ENCODE data around the gene MPO. TPM values are rescaled to one million over a fixed set of nuclear protein-coding genes. Genes with fewer than 3 reads are reported as not detected.

Gene MPO
- total and polyA plus RNA-seq, 8 donors = 0.03 to 7.7 (median 0.46) TPM; not detected in 5

DNA sequence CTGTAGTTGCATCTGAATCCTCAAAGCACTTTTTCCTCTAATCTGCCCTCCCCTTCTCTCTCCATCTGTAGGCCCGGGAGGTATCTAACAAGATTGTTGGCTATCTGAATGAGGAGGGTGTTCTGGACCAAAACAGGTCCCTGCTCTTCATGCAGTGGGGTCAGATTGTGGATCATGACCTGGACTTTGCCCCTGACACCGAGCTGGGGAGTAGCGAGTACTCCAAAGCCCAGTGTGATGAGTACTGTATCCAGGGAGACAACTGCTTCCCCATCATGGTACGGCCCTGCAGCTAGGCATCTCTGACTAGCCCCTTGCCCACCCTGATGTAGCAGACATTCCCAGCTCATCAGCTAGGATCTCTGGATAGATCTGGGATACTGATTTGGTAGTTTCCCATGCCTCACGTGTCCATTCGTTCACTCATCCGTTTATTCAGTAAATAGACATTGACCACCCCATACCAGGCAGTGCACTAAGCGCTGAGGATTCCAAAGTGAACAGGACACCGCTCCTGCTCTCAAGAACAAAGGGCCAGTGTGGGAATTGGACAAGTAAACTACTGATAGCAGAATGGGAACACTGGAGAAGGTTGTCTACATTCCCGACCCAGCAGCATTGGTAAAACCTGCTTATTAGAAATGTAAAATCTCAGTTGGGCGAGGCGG lies 30.3 kb downstream of the MPO start:
- TF ChIP-seq POLR2A (IDR thresholded peaks at IDR 0.05) (no peak), POLR2AphosphoS5 (IDR thresholded peaks at IDR 0.05) (no peak)
- intact Hi-C loops (cut with DNase I; ENCODE audit: low total_unique reads) = no loop called here

GRCh38 chr17:58249270-58250133 lies 31.2 kb downstream of the MPO start:
- H3K4me1 ChIP-seq = peaks cover 4 to 13% (median 12%) of the 10 kb centered on the region in 4 donors
- DNase-seq = peak; percentile 66 to 89
- no peak for TF ChIP-seq EP300 (IDR thresholded peaks at IDR 0.05)
- peak in 1 of 3 donors; percentile 9 for TF ChIP-seq POLR2AphosphoS5 (IDR thresholded peaks at IDR 0.05)
- TF ChIP-seq, protein P1, sequence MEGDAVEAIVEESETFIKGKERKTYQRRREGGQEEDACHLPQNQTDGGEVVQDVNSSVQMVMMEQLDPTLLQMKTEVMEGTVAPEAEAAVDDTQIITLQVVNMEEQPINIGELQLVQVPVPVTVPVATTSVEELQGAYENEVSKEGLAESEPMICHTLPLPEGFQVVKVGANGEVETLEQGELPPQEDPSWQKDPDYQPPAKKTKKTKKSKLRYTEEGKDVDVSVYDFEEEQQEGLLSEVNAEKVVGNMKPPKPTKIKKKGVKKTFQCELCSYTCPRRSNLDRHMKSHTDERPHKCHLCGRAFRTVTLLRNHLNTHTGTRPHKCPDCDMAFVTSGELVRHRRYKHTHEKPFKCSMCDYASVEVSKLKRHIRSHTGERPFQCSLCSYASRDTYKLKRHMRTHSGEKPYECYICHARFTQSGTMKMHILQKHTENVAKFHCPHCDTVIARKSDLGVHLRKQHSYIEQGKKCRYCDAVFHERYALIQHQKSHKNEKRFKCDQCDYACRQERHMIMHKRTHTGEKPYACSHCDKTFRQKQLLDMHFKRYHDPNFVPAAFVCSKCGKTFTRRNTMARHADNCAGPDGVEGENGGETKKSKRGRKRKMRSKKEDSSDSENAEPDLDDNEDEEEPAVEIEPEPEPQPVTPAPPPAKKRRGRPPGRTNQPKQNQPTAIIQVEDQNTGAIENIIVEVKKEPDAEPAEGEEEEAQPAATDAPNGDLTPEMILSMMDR (IDR thresholded peaks at IDR 0.05) = peak in 5 of 7 experiments; percentile 63 to 93 (median 86)
- TF ChIP-seq POLR2A (IDR thresholded peaks at IDR 0.05) = no peak
- peak overlapping the region in 1 of 5 donors; percentile 29 for H3K27ac ChIP-seq
- H3K27me3 ChIP-seq = peaks cover 0 to 76% (median 20%) of the 10 kb centered on the region in 3 donors
- 3 to 10% (median 5%) methylated on average over 40 to 57 of the region's 57 CpGs for WGBS, 5 donors
- H3K36me3 ChIP-seq = no peaks in the 10 kb centered on the region
- H3K9me3 ChIP-seq = no peaks in the 10 kb centered on the region
- peak overlapping the region; percentile 46 to 64 (median 54) for H3K4me3 ChIP-seq
- intact Hi-C loops (cut with DNase I; ENCODE audit: low total_unique reads) = no loop called here

More for the DNA sequence above, 30.3 kb downstream of the MPO start:
- no peak for DNase-seq
- peaks cover 0 to 76% (median 25%) of the 10 kb centered on the region in 3 donors for H3K27me3 ChIP-seq
- H3K9me3 ChIP-seq = no peaks in the 10 kb centered on the region
- H3K4me3 ChIP-seq = no peak overlapping the region
- H3K36me3 ChIP-seq = no peaks in the 10 kb centered on the region
- WGBS, 5 donors = 76 to 83% (median 81%) methylated on average over 11 to 12 of the region's 12 CpGs
- H3K27ac ChIP-seq = no peak overlapping the region
- peaks cover 4 to 13% (median 12%) of the 10 kb centered on the region in 4 donors for H3K4me1 ChIP-seq

DNA sequence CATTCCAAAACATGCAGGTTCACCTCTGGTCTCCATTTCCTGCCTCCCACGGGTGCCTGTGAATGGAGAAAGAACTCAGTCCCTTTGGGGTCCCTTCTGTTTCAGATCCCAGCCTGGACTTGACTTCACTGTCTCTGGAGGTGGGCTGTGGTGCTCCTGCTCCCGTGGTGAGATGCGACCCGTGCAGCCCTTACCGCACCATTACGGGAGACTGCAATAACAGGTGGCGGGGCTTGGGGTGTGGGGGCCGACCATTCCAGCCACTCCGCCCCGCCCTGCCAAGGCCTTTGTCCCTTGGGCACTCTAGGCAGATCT lies 31.8 kb downstream of the MPO start:
- no peak for DNase-seq
- WGBS, 5 donors = 13 to 31% (median 15%) methylated on average over 5 to 10 of the region's 10 CpGs

DNA sequence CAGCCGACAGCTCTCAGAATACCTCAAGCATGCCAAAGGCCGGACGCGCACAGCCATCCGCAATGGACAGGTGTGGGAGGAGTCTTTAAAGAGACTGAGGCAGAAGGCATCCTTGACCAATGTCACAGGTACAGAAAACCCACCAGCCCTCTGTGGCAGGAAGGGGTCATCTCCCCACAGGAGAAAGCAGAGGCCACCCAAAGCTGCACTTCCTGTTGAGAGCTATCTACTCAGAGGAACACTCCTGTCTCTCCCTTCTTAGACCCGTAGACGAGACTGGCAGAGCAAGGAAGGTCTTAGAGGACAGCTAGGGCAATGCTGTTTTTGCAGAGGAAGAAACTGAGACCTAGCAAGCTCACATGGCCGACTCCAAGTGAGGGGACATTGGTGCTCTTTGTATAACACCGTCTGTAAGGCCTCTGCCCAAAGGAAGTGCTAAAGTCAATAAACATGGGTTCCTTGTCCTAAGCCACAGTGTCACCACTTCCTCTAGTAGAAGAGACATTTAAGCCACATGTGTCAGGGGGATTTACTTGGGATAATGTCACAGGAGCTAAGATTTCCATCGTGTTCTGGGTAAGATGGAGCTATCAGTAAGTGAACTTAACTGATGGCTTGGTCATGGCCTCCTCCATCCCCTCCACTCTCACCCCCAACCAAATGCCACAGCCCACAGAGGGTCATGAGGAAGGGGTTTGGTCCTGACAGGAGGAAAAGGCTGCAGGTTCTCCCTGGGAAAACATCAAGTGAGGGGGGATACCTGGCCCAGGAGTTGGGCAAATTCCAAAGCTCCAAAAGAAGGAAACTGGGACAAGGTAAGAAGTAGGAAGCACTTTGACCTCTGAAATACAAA lies 33.0 kb downstream of the MPO start:
- Histone ChIP-seq H3K4me1 (peaks cover 4 to 13% (median 12%) of the 10 kb centered on the region in 4 donors), H3K9me3 (no peaks in the 10 kb centered on the region), H3K27ac (no peak overlapping the region), H3K4me3 (no peak overlapping the region), H3K36me3 (no peaks in the 10 kb centered on the region), H3K27me3 (peaks cover 0 to 85% (median 19%) of the 10 kb centered on the region in 3 donors)
- intact Hi-C loops (cut with DNase I; ENCODE audit: low total_unique reads) = no loop called here
- no peak for DNase-seq
- 68 to 78% (median 76%) methylated on average over 10 of the region's 10 CpGs for WGBS, 5 donors
- TF ChIP-seq POLR2AphosphoS5 (IDR thresholded peaks at IDR 0.05) (no peak), EP300 (IDR thresholded peaks at IDR 0.05) (no peak), POLR2A (IDR thresholded peaks at IDR 0.05) (no peak)
- TF ChIP-seq, protein P1 (IDR thresholded peaks at IDR 0.05) = no peak

More for the DNA sequence above, 31.8 kb downstream of the MPO start:
- intact Hi-C loops (cut with DNase I; ENCODE audit: low total_unique reads) = no loop called here
- TF ChIP-seq, protein P1 (IDR thresholded peaks at IDR 0.05) = no peak
- TF ChIP-seq POLR2A (IDR thresholded peaks at IDR 0.05) (no peak), POLR2AphosphoS5 (IDR thresholded peaks at IDR 0.05) (no peak), EP300 (IDR thresholded peaks at IDR 0.05) (no peak)
- Histone ChIP-seq H3K4me1 (peaks cover 4 to 13% (median 12%) of the 10 kb centered on the region in 4 donors), H3K36me3 (no peaks in the 10 kb centered on the region), H3K27ac (no peak overlapping the region), H3K9me3 (no peaks in the 10 kb centered on the region), H3K27me3 (peaks cover 0 to 80% (median 19%) of the 10 kb centered on the region in 3 donors), H3K4me3 (peak overlapping the region; percentile 46 to 64 (median 54))

Data from stomach (tissue), 9 donors.